Right cardiac atrium (tissue), 5 donors: ENCODE results near the gene CACNA1H. TPM values are rescaled to one million over a fixed set of nuclear protein-coding genes. Genes with fewer than 3 reads are reported as not detected.

Experiments
- ATAC-seq, 2 donors: fragments of 200-7000 bp; cut with Tn5 transposase; one replicate each; pipeline versions ENCODE4 v1.8.0 to v1.9.1; 2020; ENCODE audit warnings: moderate library complexity in 2 of 2, mild to moderate bottlenecking in 1 of 2
- DNase-seq, 3 donors: peaks; one replicate each; pipeline ENCODE4 v3.0.0-alpha.2; 2020
- H3K27ac ChIP-seq: one replicate; pipeline ENCODE4 v1.5.1; 2013; ENCODE audit warnings: mild to moderate bottlenecking, low read length, control low read depth, moderate library complexity
- H3K27me3 ChIP-seq: one replicate; pipeline ENCODE4 v1.6.1; 2013; ENCODE audit not compliant: control insufficient read depth, insufficient read depth
- H3K4me1 ChIP-seq: one replicate; pipeline ENCODE4 v1.6.1; 2013; ENCODE audit warnings: low read length; ENCODE audit not compliant: control insufficient read depth, insufficient read depth
- H3K4me3 ChIP-seq: one replicate; pipeline ENCODE4 v1.5.1; 2013; ENCODE audit warnings: low read length, control low read depth
- H3K9me3 ChIP-seq: one replicate; pipeline ENCODE4 v1.6.1; 2013; ENCODE audit warnings: low read length; ENCODE audit not compliant: control insufficient read depth
- WGBS: extraction: QIAGEN DNeasy Blood & Tissue Kit; methylation state at CpG from one replicate; pipeline ENCODE4 v1.1.7; 2013; 5-methylcytosine and 5-hydroxymethylcytosine counted together
- intact Hi-C, 4 donors: fragments of 100-400 bp; cut with DNase I; formaldehyde crosslinking; loops; one replicate each; pipeline versions ENCODE4 v1.11.0 to v1.14.0; 2022 to 2023
- polyA plus RNA-seq: library from polyadenylated mRNA; stranded (reverse); fragments of 200-250 nt; gene quantifications from one replicate; pipeline ENCODE4 v1.2.3, GENCODE V29; 2013
- total RNA-seq, 4 donors: library from RNA; stranded (reverse); fragmentation: NEBNext Ultra II Directional; extraction: Animal tissue kit (Norgen Biotek cat#: 25700); gene quantifications; one replicate each; pipeline ENCODE4 v1.2.1, GENCODE V29; 2021
- donor health status: healthy with polysubstance abuse.
- donor health status: DM: no; HTN: yes; CAD: no.
- donor health status: DM: no; HTN: no; CAD: no.
- donor health status: DM: no; HTN: yes; CAD: no; lungs with severe emphysema.
- donor health status: DM: yes; HTN: yes; CAD: no.

The CACNA1H gene
- total and polyA plus RNA-seq, 5 donors = 4.2 to 7.8 (median 6.1) TPM

- Histone ChIP-seq H3K9me3 (no peaks in the 10 kb centered on the region), H3K27me3 (no peaks in the 10 kb centered on the region), H3K4me1 (no peaks in the 10 kb centered on the region), H3K4me3 (no peak overlapping the region), H3K27ac (no peak overlapping the region)
- DNase-seq (no peak), ATAC-seq (no peak)
- 89% methylated on average over 15 of the region's 19 CpGs for WGBS
- intact Hi-C loops = no loop called here
Measured at GRCh38 chr16:1199347-1200013, 46.6 kb downstream of the CACNA1H start.

- 93% methylated on average over 38 of the region's 38 CpGs for WGBS
- Histone ChIP-seq H3K9me3 (no peaks in the 10 kb centered on the region), H3K27ac (no peak overlapping the region), H3K27me3 (no peaks in the 10 kb centered on the region), H3K4me3 (no peak overlapping the region), H3K4me1 (no peaks in the 10 kb centered on the region)
- intact Hi-C loops = no loop called here
- ATAC-seq (no peak), DNase-seq (no peak)
Measured at GRCh38 chr16:1200014-1200627, 47.2 kb downstream of the CACNA1H start.

GRCh38 chr16:1201444-1201843 is 48.5 kb downstream of the CACNA1H start:
- ATAC-seq (no peak), DNase-seq (no peak)
- Histone ChIP-seq H3K4me1 (no peaks in the 10 kb centered on the region), H3K9me3 (no peaks in the 10 kb centered on the region), H3K4me3 (no peak overlapping the region), H3K27ac (no peak overlapping the region), H3K27me3 (no peaks in the 10 kb centered on the region)
- WGBS = 92% methylated on average over 25 of the region's 25 CpGs
- intact Hi-C loops = no loop called here

GRCh38 chr16:1202274-1202673 is 49.4 kb downstream of the CACNA1H start:
- no peaks in the 10 kb centered on the region for H3K4me1 ChIP-seq
- no peak overlapping the region for H3K27ac ChIP-seq
- no peaks in the 10 kb centered on the region for H3K9me3 ChIP-seq
- H3K27me3 ChIP-seq = no peaks in the 10 kb centered on the region
- DNase-seq (no peak), ATAC-seq (no peak)
- no peak overlapping the region for H3K4me3 ChIP-seq
- 93% methylated on average over 18 of the region's 18 CpGs for WGBS
- intact Hi-C loops = no loop called here

- WGBS = 79% methylated on average over 15 of the region's 21 CpGs
- ATAC-seq (no peak), DNase-seq (no peak)
- no peaks in the 10 kb centered on the region for H3K27me3 ChIP-seq
- no peaks in the 10 kb centered on the region for H3K9me3 ChIP-seq
- no peak overlapping the region for H3K27ac ChIP-seq
- intact Hi-C loops = no loop called here
- H3K4me1 ChIP-seq = no peaks in the 10 kb centered on the region
- no peak overlapping the region for H3K4me3 ChIP-seq
Measured at GRCh38 chr16:1204933-1205332, 52.0 kb downstream of the CACNA1H start.

- ATAC-seq (no peak), DNase-seq (no peak)
- no peaks in the 10 kb centered on the region for H3K27me3 ChIP-seq
- no peak overlapping the region for H3K27ac ChIP-seq
- H3K9me3 ChIP-seq = no peaks in the 10 kb centered on the region
- no peaks in the 10 kb centered on the region for H3K4me1 ChIP-seq
- 68% methylated on average over 9 of the region's 9 CpGs for WGBS
- intact Hi-C loops = no loop called here
- H3K4me3 ChIP-seq = no peak overlapping the region
Measured at GRCh38 chr16:1206326-1206725, 53.4 kb downstream of the CACNA1H start.

- Histone ChIP-seq H3K27me3 (no peaks in the 10 kb centered on the region), H3K27ac (no peak overlapping the region), H3K9me3 (no peaks in the 10 kb centered on the region), H3K4me1 (no peaks in the 10 kb centered on the region), H3K4me3 (no peak overlapping the region)
- 79% methylated on average over 16 of the region's 16 CpGs for WGBS
- DNase-seq (no peak), ATAC-seq (no peak)
- intact Hi-C loops = no loop called here
Measured at GRCh38 chr16:1206786-1207185, 53.9 kb downstream of the CACNA1H start.

- Histone ChIP-seq H3K9me3 (no peaks in the 10 kb centered on the region), H3K27ac (no peak overlapping the region), H3K27me3 (no peaks in the 10 kb centered on the region), H3K4me3 (no peak overlapping the region), H3K4me1 (no peaks in the 10 kb centered on the region)
- intact Hi-C loops = no loop called here
- 83% methylated on average over 22 of the region's 22 CpGs for WGBS
- ATAC-seq = no peak
- no peak for DNase-seq
Measured at GRCh38 chr16:1208239-1208830, 55.4 kb downstream of the CACNA1H start.

GRCh38 chr16:1209081-1209480 is 56.2 kb downstream of the CACNA1H start:
- H3K27me3 ChIP-seq = no peaks in the 10 kb centered on the region
- H3K4me1 ChIP-seq = no peaks in the 10 kb centered on the region
- H3K9me3 ChIP-seq = no peaks in the 10 kb centered on the region
- DNase-seq (no peak), ATAC-seq (no peak)
- intact Hi-C loops = no loop called here
- WGBS = 93% methylated on average over 43 of the region's 43 CpGs
- H3K4me3 ChIP-seq = no peak overlapping the region
- no peak overlapping the region for H3K27ac ChIP-seq

GRCh38 chr16:1210461-1210860 is 57.6 kb downstream of the CACNA1H start:
- no peak for DNase-seq
- ATAC-seq = no peak
- Histone ChIP-seq H3K27me3 (no peaks in the 10 kb centered on the region), H3K9me3 (no peaks in the 10 kb centered on the region), H3K4me3 (no peak overlapping the region), H3K4me1 (no peaks in the 10 kb centered on the region), H3K27ac (no peak overlapping the region)
- WGBS = 90% methylated on average over 23 of the region's 23 CpGs
- intact Hi-C loops = no loop called here

GRCh38 chr16:1211451-1212268 is 58.8 kb downstream of the CACNA1H start:
- DNase-seq = no peak
- intact Hi-C loops = no loop called here
- Histone ChIP-seq H3K27ac (no peak overlapping the region), H3K9me3 (no peaks in the 10 kb centered on the region), H3K4me1 (no peaks in the 10 kb centered on the region), H3K27me3 (no peaks in the 10 kb centered on the region), H3K4me3 (no peak overlapping the region)
- no peak for ATAC-seq
- WGBS = 93% methylated on average over 65 of the region's 65 CpGs
